Neural progenitor cell (in vitro differentiated cells): ENCODE data around the gene OR11G2. TPM values are rescaled to one million over a fixed set of nuclear protein-coding genes. Genes with fewer than 3 reads are reported as not detected.

Source experiments
- DNase-seq: peaks from one replicate; pipeline ENCODE4 v3.0.0-alpha.2; 2016; ENCODE audit warnings: low spot score
- H2AFZ ChIP-seq: fragments of 200-600 bp; sonication (generic); replicated peaks from 2 replicates; pipeline ENCODE4 v1.6.1; 2016; ENCODE audit warnings: antibody characterized with exemption
- H3F3A ChIP-seq: fragments of 200-600 bp; sonication (generic); 2 replicates; pipeline ENCODE4 v1.6.1; 2016; ENCODE audit warnings: antibody characterized with exemption, low read depth
- H3K27ac ChIP-seq: fragments of 200-600 bp; sonication (generic); 2 replicates; pipeline ENCODE4 v1.5.1; 2016; ENCODE audit warnings: mild to moderate bottlenecking
- H3K27me3 ChIP-seq: fragments of 200-600 bp; sonication (generic); 2 replicates; pipeline ENCODE4 v1.6.1; 2016; ENCODE audit warnings: mild to moderate bottlenecking, moderate library complexity
- H3K36me3 ChIP-seq: fragments of 200-600 bp; sonication (generic); 2 replicates; pipeline ENCODE4 v1.5.1; 2016
- H3K4me1 ChIP-seq: fragments of 200-600 bp; sonication (generic); 2 replicates; pipeline ENCODE4 v1.6.1; 2016; ENCODE audit warnings: mixed run types
- H3K4me2 ChIP-seq: fragments of 200-600 bp; sonication (generic); 2 replicates; pipeline ENCODE4 v1.6.1; 2016
- H3K4me3 ChIP-seq: fragments of 200-600 bp; sonication (generic); 2 replicates; pipeline ENCODE4 v1.5.1; 2016
- H3K79me2 ChIP-seq: fragments of 200-600 bp; sonication (generic); 2 replicates; pipeline ENCODE4 v1.6.1; 2016; ENCODE audit warnings: low read depth
- H3K9ac ChIP-seq: fragments of 200-600 bp; sonication (generic); 2 replicates; pipeline ENCODE4 v1.6.1; 2016
- H3K9me3 ChIP-seq: fragments of 200-600 bp; sonication (generic); 2 replicates; pipeline ENCODE4 v1.5.1; 2016; ENCODE audit warnings: low read depth
- H4K20me1 ChIP-seq: fragments of 200-600 bp; sonication (generic); 2 replicates; pipeline ENCODE4 v1.6.1; 2016; ENCODE audit warnings: low read depth
- H3K27ac Mint-ChIP-seq: 3 replicates; pipeline ENCODE4 v1.8.0; 2021; ENCODE audit warnings: mixed read lengths
- H3K27me3 Mint-ChIP-seq: 2 replicates; pipeline ENCODE4 v1.8.0; 2022; ENCODE audit warnings: low read depth, mild to moderate bottlenecking, inconsistent platforms, moderate library complexity, mixed read lengths; ENCODE audit not compliant: insufficient read depth
- H3K36me3 Mint-ChIP-seq: 3 replicates; pipeline ENCODE4 v1.8.0; 2021; ENCODE audit warnings: mixed read lengths
- H3K4me1 Mint-ChIP-seq: 3 replicates; pipeline ENCODE4 v1.8.0; 2021; ENCODE audit warnings: mixed read lengths
- H3K4me3 Mint-ChIP-seq: 3 replicates; pipeline ENCODE4 v1.8.0; 2021; ENCODE audit warnings: mild to moderate bottlenecking, moderate library complexity, mixed read lengths
- H3K9me3 Mint-ChIP-seq: 3 replicates; pipeline ENCODE4 v1.8.0; 2020; ENCODE audit warnings: mixed read lengths
- CTCF ChIP-seq: fragments of 200-600 bp; sonication (generic); IDR thresholded peaks from 2 replicates; pipeline ENCODE4 v1.5.1; 2017; ENCODE audit warnings: antibody characterized with exemption, mild to moderate bottlenecking
- EZH2 ChIP-seq: fragments of 200-600 bp; sonication (generic); IDR thresholded peaks from 2 replicates; pipeline ENCODE4 v1.6.1; 2017; ENCODE audit warnings: antibody characterized with exemption, mild to moderate bottlenecking, moderate library complexity
- EZH2phosphoT487 ChIP-seq: fragments of 200-600 bp; sonication (generic); IDR thresholded peaks from 2 replicates; pipeline ENCODE4 v1.6.1; 2017; ENCODE audit warnings: antibody characterized with exemption
- total RNA-seq: library from RNA; depleted of rRNA; stranded (reverse); fragments of >200 nt; gene quantifications from 2 replicates; pipeline ENCODE4 v1.2.3, GENCODE V29; 2015; ENCODE audit warnings: low replicate concordance

OR11G2 gene
- total RNA-seq, 1 donor from 2014 or later, result not detected

GRCh38 chr14:20176330-20176729 is 14.4 kb upstream of the OR11G2 start:
- H3K27me3 Mint-ChIP-seq, result no peaks in the 10 kb centered on the region
- Histone ChIP-seq H3K9me3 (peaks cover 24% of the 10 kb centered on the region), H3K9ac (no peak overlapping the region), H3K36me3 (no peaks in the 10 kb centered on the region), H3K4me3 (no peak overlapping the region), H3K4me1 (no peaks in the 10 kb centered on the region), H3K27me3 (no peaks in the 10 kb centered on the region), H3F3A (no peaks in the 10 kb centered on the region), H3K4me2 (no peak overlapping the region), H2AFZ (no peak overlapping the region), H4K20me1 (no peaks in the 10 kb centered on the region), H3K79me2 (no peaks in the 10 kb centered on the region), H3K27ac (no peak overlapping the region)
- H3K4me3 Mint-ChIP-seq, result no peak overlapping the region
- no peaks in the 10 kb centered on the region for H3K36me3 Mint-ChIP-seq
- TF ChIP-seq EZH2 (no peak), CTCF (no peak), EZH2phosphoT487 (no peak)
- H3K9me3 Mint-ChIP-seq, result peaks cover 29% of the 10 kb centered on the region
- no peak for DNase-seq
- no peak overlapping the region for H3K27ac Mint-ChIP-seq
- no peaks in the 10 kb centered on the region for H3K4me1 Mint-ChIP-seq

- Histone ChIP-seq H2AFZ (no peak overlapping the region), H3K27me3 (no peaks in the 10 kb centered on the region), H4K20me1 (no peaks in the 10 kb centered on the region), H3F3A (no peaks in the 10 kb centered on the region), H3K9me3 (peaks cover 28% of the 10 kb centered on the region), H3K4me3 (no peak overlapping the region), H3K79me2 (no peaks in the 10 kb centered on the region), H3K27ac (no peak overlapping the region), H3K4me2 (no peak overlapping the region), H3K4me1 (no peaks in the 10 kb centered on the region), H3K36me3 (no peaks in the 10 kb centered on the region), H3K9ac (no peak overlapping the region)
- no peak overlapping the region for H3K4me3 Mint-ChIP-seq
- no peak for DNase-seq
- peaks cover 1% of the 10 kb centered on the region for H3K27me3 Mint-ChIP-seq
- no peaks in the 10 kb centered on the region for H3K4me1 Mint-ChIP-seq
- H3K36me3 Mint-ChIP-seq, result no peaks in the 10 kb centered on the region
- no peak for TF ChIP-seq EZH2
- TF ChIP-seq CTCF, result no peak
- TF ChIP-seq EZH2phosphoT487, result no peak
- H3K9me3 Mint-ChIP-seq, result peaks cover 29% of the 10 kb centered on the region
- no peak overlapping the region for H3K27ac Mint-ChIP-seq
Measured at GRCh38 chr14:20177433-20177974, 13.2 kb upstream of the OR11G2 start.

- Histone ChIP-seq H3K4me3 (no peak overlapping the region), H4K20me1 (no peaks in the 10 kb centered on the region), H3K79me2 (no peaks in the 10 kb centered on the region), H2AFZ (no peak overlapping the region), H3K4me1 (no peaks in the 10 kb centered on the region), H3F3A (no peaks in the 10 kb centered on the region), H3K9ac (no peak overlapping the region), H3K9me3 (peaks cover 38% of the 10 kb centered on the region), H3K27me3 (no peaks in the 10 kb centered on the region), H3K36me3 (no peaks in the 10 kb centered on the region), H3K4me2 (no peak overlapping the region), H3K27ac (no peak overlapping the region)
- no peaks in the 10 kb centered on the region for H3K4me1 Mint-ChIP-seq
- TF ChIP-seq EZH2phosphoT487, result no peak
- no peak for TF ChIP-seq CTCF
- no peak for TF ChIP-seq EZH2
- H3K27me3 Mint-ChIP-seq, result peaks cover 3% of the 10 kb centered on the region
- no peak overlapping the region for H3K4me3 Mint-ChIP-seq
- no peak for DNase-seq
- H3K36me3 Mint-ChIP-seq, result no peaks in the 10 kb centered on the region
- H3K9me3 Mint-ChIP-seq, result peaks cover 29% of the 10 kb centered on the region
- H3K27ac Mint-ChIP-seq, result no peak overlapping the region
Measured at GRCh38 chr14:20179218-20179617, 11.5 kb upstream of the OR11G2 start.
